Measurements from ENCODE around the gene STK38L. TPM values are rescaled to one million over a fixed set of nuclear protein-coding genes. Genes with fewer than 3 reads are reported as not detected.
A peak's percentile ranks its signal among the peaks of the same experiment; 100 is the strongest.

Gene STK38L
- total and polyA plus RNA-seq, 7 experiments from 2014 or later: 7.2 to 22.8 (median 19.4) TPM

DNA sequence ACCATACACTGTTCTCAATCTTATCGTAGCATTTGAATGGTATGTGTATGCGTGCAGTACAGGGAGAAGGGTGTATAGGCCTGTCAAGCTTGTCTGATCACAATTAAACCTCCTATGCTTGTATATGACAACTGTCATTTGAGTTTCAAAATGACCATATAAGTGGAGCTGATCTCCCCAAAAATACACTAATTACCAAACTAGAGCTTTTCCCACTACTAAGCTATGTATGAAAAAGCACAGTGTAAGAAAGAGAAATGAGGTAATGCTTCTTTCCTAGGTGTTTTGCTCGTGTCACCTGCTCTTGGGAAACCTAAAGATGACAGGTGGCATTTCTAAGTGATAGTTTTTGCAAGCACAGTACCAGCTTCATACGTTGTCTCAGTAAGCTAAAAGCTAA is 1.1 kb upstream of the STK38L start:
- Histone ChIP-seq H3K27me3 (ENCODE audit: control insufficient read depth in 2 of 2, insufficient read depth in 2 of 2, low read length in 2 of 2) (no peaks in the 10 kb centered on the region), H3K27ac (ENCODE audit: low read depth, low read length) (peak overlapping the region; percentile 82), H3K4me1 (ENCODE audit: control insufficient read depth in 2 of 2, insufficient read depth in 2 of 2, low read length in 2 of 2) (peaks cover 12 to 23% of the 10 kb centered on the region in 2 donors), H3K36me3 (ENCODE audit: control insufficient read depth in 2 of 3, insufficient read depth in 3 of 3, low read length in 3 of 3) (peaks cover 0 to 5% (median 0%) of the 10 kb centered on the region in 3 experiments), H3K4me3 (ENCODE audit: low read length) (no peak overlapping the region), H3K9me3 (ENCODE audit: control insufficient read depth in 2 of 3, low read length in 3 of 3) (no peaks in the 10 kb centered on the region)
- CTCF ChIA-PET: no interaction called here
- H3K4me3 Mint-ChIP-seq: peak overlapping the region; percentile 12 to 100 (median 98)
- ATAC-seq (no peak), DNase-seq (no peak)
- peaks cover 0 to 9% (median 0%) of the 10 kb centered on the region in 5 donors for H3K36me3 Mint-ChIP-seq
- H3K27me3 Mint-ChIP-seq: no peaks in the 10 kb centered on the region
- intact Hi-C loops (cut with micrococcal nuclease): loop anchor here (1.0 to 5.0 kb wide), 3 partner anchors 279 to 949 kb away; partner anchors contain the start of genes PPFIBP1 (in 2 of the 2) and CCDC91 (in 1 of the 2)
- peaks cover 23 to 65% (median 51%) of the 10 kb centered on the region in 7 donors for H3K4me1 Mint-ChIP-seq
- POLR2A ChIA-PET: interaction anchor here (0.9 to 2.5 kb wide), 4 partner anchors 16 to 411 kb away, joined by 3 to 9 read pairs (median 4); partner anchors contain the start of genes MED21 and TM7SF3
- peaks cover 0 to 5% (median 0%) of the 10 kb centered on the region in 11 donors for H3K9me3 Mint-ChIP-seq
- H3K27ac Mint-ChIP-seq: peak overlapping the region; percentile 92 to 99 (median 97)

GRCh38 chr12:27244689-27245488 is 803 bp downstream of the STK38L start:
- Histone ChIP-seq H3K27ac (ENCODE audit: low read depth, low read length) (peak overlapping the region; percentile 82), H3K9me3 (ENCODE audit: control insufficient read depth in 2 of 3, low read length in 3 of 3) (no peaks in the 10 kb centered on the region), H3K36me3 (ENCODE audit: control insufficient read depth in 2 of 3, insufficient read depth in 3 of 3, low read length in 3 of 3) (peaks cover 0 to 5% (median 0%) of the 10 kb centered on the region in 3 experiments), H3K4me1 (ENCODE audit: control insufficient read depth in 2 of 2, insufficient read depth in 2 of 2, low read length in 2 of 2) (peaks cover 12% of the 10 kb centered on the region in 2 donors), H3K27me3 (ENCODE audit: control insufficient read depth in 2 of 2, insufficient read depth in 2 of 2, low read length in 2 of 2) (no peaks in the 10 kb centered on the region), H3K4me3 (ENCODE audit: low read length) (peak overlapping the region; percentile 84)
- Mint-ChIP-seq H3K9me3 (peaks cover 0 to 5% (median 0%) of the 10 kb centered on the region in 11 donors), H3K4me1 (peaks cover 9 to 58% (median 46%) of the 10 kb centered on the region in 7 donors), H3K27me3 (no peaks in the 10 kb centered on the region), H3K4me3 (peak overlapping the region; percentile 97 to 100 (median 99)), H3K36me3 (peaks cover 0 to 11% (median 4%) of the 10 kb centered on the region in 5 donors), H3K27ac (peak overlapping the region; percentile 92 to 99 (median 96))
- DNase-seq (no peak), ATAC-seq (no peak)
- ChIA-PET POLR2A (interaction anchor here (0.7 to 2.5 kb wide), 5 partner anchors 15 to 543 kb away, joined by 3 to 9 read pairs (median 5); partner anchors contain the start of genes MED21 and TM7SF3), CTCF (no interaction called here)
- intact Hi-C loops (cut with micrococcal nuclease): loop anchor here (1.0 to 5.0 kb wide), 13 partner anchors 60 to 1130 kb away; partner anchors contain the start of genes FGFR1OP2 (in 2 of the 2), ITPR2 (in 2 of the 2), MRPS35 (in 2 of the 2) and TM7SF3 (in 2 of the 2)

GRCh38 chr12:27246141-27246540 is 2.1 kb downstream of the STK38L start:
- DNase-seq (no peak), ATAC-seq (no peak)
- intact Hi-C loops (cut with micrococcal nuclease): no loop called here
- Histone ChIP-seq H3K9me3 (ENCODE audit: control insufficient read depth in 2 of 3, low read length in 3 of 3) (no peaks in the 10 kb centered on the region), H3K4me1 (ENCODE audit: control insufficient read depth in 2 of 2, insufficient read depth in 2 of 2, low read length in 2 of 2) (peaks cover 12% of the 10 kb centered on the region in 2 donors), H3K36me3 (ENCODE audit: control insufficient read depth in 2 of 3, insufficient read depth in 3 of 3, low read length in 3 of 3) (peaks cover 0 to 5% (median 0%) of the 10 kb centered on the region in 3 experiments), H3K27ac (ENCODE audit: low read depth, low read length) (no peak overlapping the region), H3K4me3 (ENCODE audit: low read length) (no peak overlapping the region), H3K27me3 (ENCODE audit: control insufficient read depth in 2 of 2, insufficient read depth in 2 of 2, low read length in 2 of 2) (no peaks in the 10 kb centered on the region)
- ChIA-PET CTCF (no interaction called here), POLR2A (interaction anchor here (0.6 kb wide), 1 partner anchor 309 kb away, joined by 3 read pairs; the partner anchor contains the start of gene INTS13)
- peak overlapping the region in 9 of 10 donors; percentile 31 to 99 (median 78) for H3K4me3 Mint-ChIP-seq
- peaks cover 0 to 12% (median 5%) of the 10 kb centered on the region in 5 donors for H3K36me3 Mint-ChIP-seq
- H3K4me1 Mint-ChIP-seq: peaks cover 13 to 65% (median 48%) of the 10 kb centered on the region in 7 donors
- H3K27me3 Mint-ChIP-seq: no peaks in the 10 kb centered on the region
- peaks cover 0 to 5% (median 0%) of the 10 kb centered on the region in 11 donors for H3K9me3 Mint-ChIP-seq
- peak overlapping the region in 5 of 9 donors; percentile 21 to 97 (median 92) for H3K27ac Mint-ChIP-seq

DNA sequence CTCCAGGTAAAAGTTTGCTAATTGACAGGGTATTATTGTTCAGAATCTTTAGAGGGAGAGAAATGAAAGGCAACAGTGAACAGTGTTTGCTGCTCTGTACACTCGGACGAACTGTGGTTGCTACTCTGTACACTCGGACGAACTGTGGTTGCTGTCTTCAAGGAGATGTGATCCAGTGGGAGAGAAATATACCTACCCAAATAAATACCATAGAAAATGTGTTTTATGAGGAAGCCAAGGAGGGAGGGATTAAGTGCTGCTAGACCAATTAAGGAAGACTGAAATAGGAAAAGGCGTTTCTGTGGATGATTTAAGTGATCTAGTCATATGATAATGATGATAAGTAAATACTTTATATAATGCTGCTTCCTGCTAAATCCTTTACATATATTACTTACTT is 2.7 kb downstream of the STK38L start:
- ATAC-seq: no peak
- H3K36me3 ChIP-seq (ENCODE audit: control insufficient read depth in 2 of 3, insufficient read depth in 3 of 3, low read length in 3 of 3): peaks cover 0 to 5% (median 0%) of the 10 kb centered on the region in 3 experiments
- Mint-ChIP-seq H3K4me3 (peak overlapping the region in 8 of 10 donors; percentile 1 to 99 (median 30)), H3K9me3 (peaks cover 0 to 5% (median 0%) of the 10 kb centered on the region in 11 donors), H3K27me3 (no peaks in the 10 kb centered on the region), H3K27ac (peak overlapping the region in 1 of 9 donors; percentile 8), H3K4me1 (peaks cover 15 to 66% (median 49%) of the 10 kb centered on the region in 7 donors), H3K36me3 (peaks cover 0 to 12% (median 5%) of the 10 kb centered on the region in 5 donors)
- H3K27ac ChIP-seq (ENCODE audit: low read depth, low read length): no peak overlapping the region
- ChIA-PET CTCF (no interaction called here), POLR2A (no interaction called here)
- H3K4me3 ChIP-seq (ENCODE audit: low read length): no peak overlapping the region
- H3K9me3 ChIP-seq (ENCODE audit: control insufficient read depth in 2 of 3, low read length in 3 of 3): no peaks in the 10 kb centered on the region
- H3K4me1 ChIP-seq (ENCODE audit: control insufficient read depth in 2 of 2, insufficient read depth in 2 of 2, low read length in 2 of 2): peaks cover 12% of the 10 kb centered on the region in 2 donors
- no peaks in the 10 kb centered on the region for H3K27me3 ChIP-seq (ENCODE audit: control insufficient read depth in 2 of 2, insufficient read depth in 2 of 2, low read length in 2 of 2)
- DNase-seq: no peak
- intact Hi-C loops (cut with micrococcal nuclease): no loop called here

GRCh38 chr12:27252934-27253333 is 8.8 kb downstream of the STK38L start:
- CTCF ChIA-PET: interaction anchor here (0.7 kb wide), 1 partner anchor 27 kb away, joined by 3 read pairs; no protein-coding TSS in a partner anchor
- H3K27ac Mint-ChIP-seq: peak overlapping the region in 1 of 9 donors; percentile 9
- H3K4me3 Mint-ChIP-seq: peak overlapping the region in 1 of 10 donors; percentile 3
- no peaks in the 10 kb centered on the region for H3K27me3 Mint-ChIP-seq
- peaks cover 0 to 5% (median 0%) of the 10 kb centered on the region in 11 donors for H3K9me3 Mint-ChIP-seq
- no peaks in the 10 kb centered on the region for H3K36me3 ChIP-seq (ENCODE audit: control insufficient read depth in 2 of 3, insufficient read depth in 3 of 3, low read length in 3 of 3)
- no peak for ATAC-seq
- DNase-seq: no peak
- H3K4me1 ChIP-seq (ENCODE audit: control insufficient read depth in 2 of 2, insufficient read depth in 2 of 2, low read length in 2 of 2): no peaks in the 10 kb centered on the region
- H3K27ac ChIP-seq (ENCODE audit: low read depth, low read length): no peak overlapping the region
- peaks cover 9 to 57% (median 46%) of the 10 kb centered on the region in 7 donors for H3K4me1 Mint-ChIP-seq
- H3K36me3 Mint-ChIP-seq: peaks cover 0 to 23% (median 17%) of the 10 kb centered on the region in 5 donors
- H3K9me3 ChIP-seq (ENCODE audit: control insufficient read depth in 2 of 3, low read length in 3 of 3): no peaks in the 10 kb centered on the region
- H3K27me3 ChIP-seq (ENCODE audit: control insufficient read depth in 2 of 2, insufficient read depth in 2 of 2, low read length in 2 of 2): no peaks in the 10 kb centered on the region
- H3K4me3 ChIP-seq (ENCODE audit: low read length): no peak overlapping the region
- POLR2A ChIA-PET: no interaction called here
- intact Hi-C loops (cut with micrococcal nuclease): no loop called here

DNA sequence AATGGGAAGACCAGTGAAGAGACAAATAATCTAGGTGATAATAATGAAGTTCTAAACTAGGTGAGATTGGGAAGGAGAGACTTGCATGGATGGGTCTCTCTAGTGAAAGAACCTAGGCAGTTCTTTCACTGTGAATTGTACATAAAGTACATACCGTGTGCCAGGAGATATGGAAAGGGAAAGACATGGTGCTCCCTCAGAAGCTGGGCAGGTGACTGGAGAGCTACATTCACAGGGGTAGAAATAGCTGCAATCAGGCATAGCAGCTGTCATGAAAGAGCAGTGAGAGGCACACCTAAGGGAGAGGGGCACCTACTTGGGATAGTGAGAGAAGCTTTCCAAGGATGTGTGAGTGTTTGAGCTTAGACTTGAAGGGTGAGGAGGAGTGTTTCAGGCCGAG is 9.3 kb downstream of the STK38L start:
- H3K4me3 Mint-ChIP-seq: peak overlapping the region in 3 of 10 donors; percentile 0 to 3 (median 0)
- Histone ChIP-seq H3K27me3 (ENCODE audit: control insufficient read depth in 2 of 2, insufficient read depth in 2 of 2, low read length in 2 of 2) (no peaks in the 10 kb centered on the region), H3K27ac (ENCODE audit: low read depth, low read length) (no peak overlapping the region), H3K36me3 (ENCODE audit: control insufficient read depth in 2 of 3, insufficient read depth in 3 of 3, low read length in 3 of 3) (no peaks in the 10 kb centered on the region), H3K9me3 (ENCODE audit: control insufficient read depth in 2 of 3, low read length in 3 of 3) (no peaks in the 10 kb centered on the region), H3K4me1 (ENCODE audit: control insufficient read depth in 2 of 2, insufficient read depth in 2 of 2, low read length in 2 of 2) (no peaks in the 10 kb centered on the region), H3K4me3 (ENCODE audit: low read length) (no peak overlapping the region)
- no peaks in the 10 kb centered on the region for H3K27me3 Mint-ChIP-seq
- DNase-seq: no peak
- peaks cover 9 to 53% (median 42%) of the 10 kb centered on the region in 7 donors for H3K4me1 Mint-ChIP-seq
- H3K9me3 Mint-ChIP-seq: peaks cover 0 to 5% (median 0%) of the 10 kb centered on the region in 11 donors
- POLR2A ChIA-PET: no interaction called here
- H3K27ac Mint-ChIP-seq: no peak overlapping the region
- peaks cover 0 to 23% (median 14%) of the 10 kb centered on the region in 5 donors for H3K36me3 Mint-ChIP-seq
- no peak for ATAC-seq
- CTCF ChIA-PET: no interaction called here
- intact Hi-C loops (cut with micrococcal nuclease): no loop called here

Data from naive thymus-derived CD4-positive, alpha-beta T cell (primary cell).